Lower leg skin (tissue), 4 donors: ENCODE data around the gene SLC9A4. TPM values are rescaled to one million over a fixed set of nuclear protein-coding genes. Genes with fewer than 3 reads are reported as not detected.

Experiments
- DNase-seq, 2 donors: peaks; one replicate each; pipeline ENCODE4 v3.0.0-alpha.2; 2019; ENCODE audit warnings: low spot score in 2 of 2
- H3K4me3 ChIP-seq: fragments of 200-600 bp; sonication (generic); 2 replicates; pipeline ENCODE4 v1.5.1; 2017; ENCODE audit warnings: mild to moderate bottlenecking, low read depth; ENCODE audit not compliant: poor library complexity, severe bottlenecking
- CTCF ChIP-seq, 3 donors: fragments of 450-650 bp; IDR thresholded peaks; one replicate each; pipeline ENCODE4 v1.5.1; 2016; ENCODE audit warnings: antibody characterized with exemption in 3 of 3, mild to moderate bottlenecking in 3 of 3, moderate library complexity in 2 of 3
- POLR2A ChIP-seq, 2 donors: fragments of 450-650 bp; IDR thresholded peaks; one replicate each; pipeline ENCODE4 v1.6.1; 2016 to 2017; ENCODE audit warnings: antibody characterized with exemption in 2 of 2, mild to moderate bottlenecking in 1 of 2, moderate library complexity in 1 of 2
- WGBS, 2 donors: methylation state at CpG; one replicate each; pipeline ENCODE4 v1.1.5; 2018; 5-methylcytosine and 5-hydroxymethylcytosine counted together
- intact Hi-C: fragments of 100-400 bp; cut with DNase I; formaldehyde crosslinking; loops from one replicate; pipeline ENCODE4 v1.15.0; 2023; ENCODE audit warnings: low total_unique reads
- total RNA-seq, 4 donors: library from RNA; depleted of rRNA; stranded (reverse); fragments of >200 nt; gene quantifications; one replicate each; pipeline ENCODE4 v1.1.0, GENCODE V29; 2016

The SLC9A4 gene
- total RNA-seq, 4 donors from 2014 or later, result 0.15 to 2.7 (median 0.74) TPM; not detected in 1

- intact Hi-C loops, result loop anchor here (5.0 kb wide), 1 partner anchor 143 kb away; the partner anchor contains the start of gene SLC9A2
- TF ChIP-seq CTCF (IDR thresholded peaks at IDR 0.05) (no peak), POLR2A (IDR thresholded peaks at IDR 0.05) (no peak)
- DNase-seq, result no peak
- no peak overlapping the region for H3K4me3 ChIP-seq
Observed at GRCh38 chr2:102474785-102475184, 1.8 kb downstream of the SLC9A4 start.

- intact Hi-C loops, result no loop called here
- no peak for DNase-seq
- 88 to 89% methylated on average over 36 of the region's 36 CpGs for WGBS, 2 donors
- H3K4me3 ChIP-seq, result no peak overlapping the region
- TF ChIP-seq CTCF (IDR thresholded peaks at IDR 0.05) (no peak), POLR2A (IDR thresholded peaks at IDR 0.05) (no peak)
Observed at GRCh38 chr2:102478686-102479470, 5.9 kb downstream of the SLC9A4 start.

- H3K4me3 ChIP-seq, result no peak overlapping the region
- no peak for DNase-seq
- intact Hi-C loops, result no loop called here
- no peak for TF ChIP-seq CTCF (IDR thresholded peaks at IDR 0.05)
- TF ChIP-seq POLR2A (IDR thresholded peaks at IDR 0.05), result no peak
- WGBS, 2 donors, result 78 to 80% methylated on average over 11 of the region's 11 CpGs
Observed at GRCh38 chr2:102480285-102481195, 7.5 kb downstream of the SLC9A4 start.

GRCh38 chr2:102481931-102482330 lies 8.9 kb downstream of the SLC9A4 start:
- intact Hi-C loops, result no loop called here
- WGBS, 2 donors, result 57 to 58% methylated on average over 7 of the region's 7 CpGs
- TF ChIP-seq CTCF (IDR thresholded peaks at IDR 0.05), result no peak
- no peak for TF ChIP-seq POLR2A (IDR thresholded peaks at IDR 0.05)
- no peak for DNase-seq
- H3K4me3 ChIP-seq, result no peak overlapping the region

- no peak overlapping the region for H3K4me3 ChIP-seq
- DNase-seq, result no peak
- 78 to 88% methylated on average over 6 of the region's 6 CpGs for WGBS, 2 donors
- intact Hi-C loops, result no loop called here
- TF ChIP-seq POLR2A (IDR thresholded peaks at IDR 0.05) (no peak), CTCF (IDR thresholded peaks at IDR 0.05) (no peak)
Observed at GRCh38 chr2:102483086-102483485, 10.1 kb downstream of the SLC9A4 start.
